HL-60 (cell line): Measurements from ENCODE around the gene GPR62.
"Not testable (repeated sequence)": the region's sequence is repeated elsewhere in the genome, so short reads cannot be mapped to it uniquely, and the experiment has no call there.

Experiments used
- DNase-seq, 2 experiments: peaks; one replicate each; pipeline ENCODE4 v3.0.0-alpha.2; 2010 to 2020; ENCODE audit warnings: low read depth in 1 of 2, low spot score in 1 of 2
- H3K27ac ChIP-seq: fragments of 250-450 bp; sonication (Bioruptor Pico); replicated peaks from 2 replicates; pipeline ENCODE4 v1.5.1; 2020; ENCODE audit warnings: mild to moderate bottlenecking, moderate library complexity
- H3K27me3 ChIP-seq: fragments of 250-450 bp; sonication (Bioruptor Pico); 2 replicates; pipeline ENCODE4 v1.5.1; 2021; ENCODE audit warnings: mild to moderate bottlenecking, moderate library complexity; ENCODE audit not compliant: insufficient read depth, poor library complexity, severe bottlenecking
- H3K4me3 ChIP-seq: replicated peaks from 2 replicates; pipeline ENCODE4 v1.5.1; 2011; ENCODE audit warnings: mild to moderate bottlenecking, control low read depth, low read length; ENCODE audit not compliant: insufficient read depth
- GABPA ChIP-seq: IDR thresholded peaks from 2 replicates; pipeline ENCODE4 v1.6.1; 2012; ENCODE audit warnings: low read depth
- POLR2AphosphoS5 ChIP-seq: IDR thresholded peaks from 2 replicates; pipeline ENCODE4 v1.6.1; 2012; ENCODE audit warnings: low read depth
- SPI1 ChIP-seq: IDR thresholded peaks from 2 replicates; pipeline ENCODE4 v1.6.1; 2012; ENCODE audit warnings: low read depth, mild to moderate bottlenecking, borderline replicate concordance
- TF ChIP-seq, protein P1 (sequence below): IDR thresholded peaks from 2 replicates; pipeline ENCODE4 v1.6.1; 2012; ENCODE audit warnings: low read depth; ENCODE audit not compliant: insufficient replicate concordance
- TF ChIP-seq, protein P2 (sequence below): IDR thresholded peaks from one replicate; pipeline ENCODE4 v1.5.1; 2011; ENCODE audit warnings: low read length, control low read depth, inconsistent platforms; ENCODE audit not compliant: insufficient read depth

The GPR62 gene

DNA sequence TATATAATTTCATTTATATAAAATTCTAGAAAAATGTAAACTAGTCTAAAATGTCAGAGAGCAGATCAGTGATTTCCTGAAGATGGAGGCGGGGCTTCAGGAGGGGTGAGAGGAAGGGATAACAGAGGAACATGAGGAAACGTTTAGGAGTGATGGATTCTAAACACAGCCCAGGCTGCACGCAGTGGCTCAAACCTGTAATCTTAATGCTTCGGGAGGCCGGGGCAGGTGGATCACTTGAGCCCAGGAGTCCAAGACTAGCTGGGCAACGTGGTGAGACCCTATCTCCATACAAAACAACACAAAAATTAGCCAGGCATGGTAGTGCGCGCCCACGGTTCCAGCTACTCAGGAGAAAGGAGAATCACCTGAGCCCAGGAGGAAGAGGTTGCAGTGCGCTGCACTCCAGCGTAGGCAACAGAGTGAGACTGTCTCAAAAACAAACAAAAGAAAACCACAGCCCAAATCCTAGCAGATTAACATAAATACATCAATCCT, 34.1 kb upstream of the GPR62 start:
- TF ChIP-seq GABPA (no peak), SPI1 (no peak), POLR2AphosphoS5 (no peak)
- TF ChIP-seq, protein P1, sequence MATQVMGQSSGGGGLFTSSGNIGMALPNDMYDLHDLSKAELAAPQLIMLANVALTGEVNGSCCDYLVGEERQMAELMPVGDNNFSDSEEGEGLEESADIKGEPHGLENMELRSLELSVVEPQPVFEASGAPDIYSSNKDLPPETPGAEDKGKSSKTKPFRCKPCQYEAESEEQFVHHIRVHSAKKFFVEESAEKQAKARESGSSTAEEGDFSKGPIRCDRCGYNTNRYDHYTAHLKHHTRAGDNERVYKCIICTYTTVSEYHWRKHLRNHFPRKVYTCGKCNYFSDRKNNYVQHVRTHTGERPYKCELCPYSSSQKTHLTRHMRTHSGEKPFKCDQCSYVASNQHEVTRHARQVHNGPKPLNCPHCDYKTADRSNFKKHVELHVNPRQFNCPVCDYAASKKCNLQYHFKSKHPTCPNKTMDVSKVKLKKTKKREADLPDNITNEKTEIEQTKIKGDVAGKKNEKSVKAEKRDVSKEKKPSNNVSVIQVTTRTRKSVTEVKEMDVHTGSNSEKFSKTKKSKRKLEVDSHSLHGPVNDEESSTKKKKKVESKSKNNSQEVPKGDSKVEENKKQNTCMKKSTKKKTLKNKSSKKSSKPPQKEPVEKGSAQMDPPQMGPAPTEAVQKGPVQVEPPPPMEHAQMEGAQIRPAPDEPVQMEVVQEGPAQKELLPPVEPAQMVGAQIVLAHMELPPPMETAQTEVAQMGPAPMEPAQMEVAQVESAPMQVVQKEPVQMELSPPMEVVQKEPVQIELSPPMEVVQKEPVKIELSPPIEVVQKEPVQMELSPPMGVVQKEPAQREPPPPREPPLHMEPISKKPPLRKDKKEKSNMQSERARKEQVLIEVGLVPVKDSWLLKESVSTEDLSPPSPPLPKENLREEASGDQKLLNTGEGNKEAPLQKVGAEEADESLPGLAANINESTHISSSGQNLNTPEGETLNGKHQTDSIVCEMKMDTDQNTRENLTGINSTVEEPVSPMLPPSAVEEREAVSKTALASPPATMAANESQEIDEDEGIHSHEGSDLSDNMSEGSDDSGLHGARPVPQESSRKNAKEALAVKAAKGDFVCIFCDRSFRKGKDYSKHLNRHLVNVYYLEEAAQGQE: no peak
- TF ChIP-seq, protein P2, sequence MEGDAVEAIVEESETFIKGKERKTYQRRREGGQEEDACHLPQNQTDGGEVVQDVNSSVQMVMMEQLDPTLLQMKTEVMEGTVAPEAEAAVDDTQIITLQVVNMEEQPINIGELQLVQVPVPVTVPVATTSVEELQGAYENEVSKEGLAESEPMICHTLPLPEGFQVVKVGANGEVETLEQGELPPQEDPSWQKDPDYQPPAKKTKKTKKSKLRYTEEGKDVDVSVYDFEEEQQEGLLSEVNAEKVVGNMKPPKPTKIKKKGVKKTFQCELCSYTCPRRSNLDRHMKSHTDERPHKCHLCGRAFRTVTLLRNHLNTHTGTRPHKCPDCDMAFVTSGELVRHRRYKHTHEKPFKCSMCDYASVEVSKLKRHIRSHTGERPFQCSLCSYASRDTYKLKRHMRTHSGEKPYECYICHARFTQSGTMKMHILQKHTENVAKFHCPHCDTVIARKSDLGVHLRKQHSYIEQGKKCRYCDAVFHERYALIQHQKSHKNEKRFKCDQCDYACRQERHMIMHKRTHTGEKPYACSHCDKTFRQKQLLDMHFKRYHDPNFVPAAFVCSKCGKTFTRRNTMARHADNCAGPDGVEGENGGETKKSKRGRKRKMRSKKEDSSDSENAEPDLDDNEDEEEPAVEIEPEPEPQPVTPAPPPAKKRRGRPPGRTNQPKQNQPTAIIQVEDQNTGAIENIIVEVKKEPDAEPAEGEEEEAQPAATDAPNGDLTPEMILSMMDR: no peak
- H3K27me3 ChIP-seq: no peaks in the 10 kb centered on the region
- DNase-seq: no peak
- H3K27ac ChIP-seq: no peak overlapping the region
- H3K4me3 ChIP-seq: no peak overlapping the region

DNA sequence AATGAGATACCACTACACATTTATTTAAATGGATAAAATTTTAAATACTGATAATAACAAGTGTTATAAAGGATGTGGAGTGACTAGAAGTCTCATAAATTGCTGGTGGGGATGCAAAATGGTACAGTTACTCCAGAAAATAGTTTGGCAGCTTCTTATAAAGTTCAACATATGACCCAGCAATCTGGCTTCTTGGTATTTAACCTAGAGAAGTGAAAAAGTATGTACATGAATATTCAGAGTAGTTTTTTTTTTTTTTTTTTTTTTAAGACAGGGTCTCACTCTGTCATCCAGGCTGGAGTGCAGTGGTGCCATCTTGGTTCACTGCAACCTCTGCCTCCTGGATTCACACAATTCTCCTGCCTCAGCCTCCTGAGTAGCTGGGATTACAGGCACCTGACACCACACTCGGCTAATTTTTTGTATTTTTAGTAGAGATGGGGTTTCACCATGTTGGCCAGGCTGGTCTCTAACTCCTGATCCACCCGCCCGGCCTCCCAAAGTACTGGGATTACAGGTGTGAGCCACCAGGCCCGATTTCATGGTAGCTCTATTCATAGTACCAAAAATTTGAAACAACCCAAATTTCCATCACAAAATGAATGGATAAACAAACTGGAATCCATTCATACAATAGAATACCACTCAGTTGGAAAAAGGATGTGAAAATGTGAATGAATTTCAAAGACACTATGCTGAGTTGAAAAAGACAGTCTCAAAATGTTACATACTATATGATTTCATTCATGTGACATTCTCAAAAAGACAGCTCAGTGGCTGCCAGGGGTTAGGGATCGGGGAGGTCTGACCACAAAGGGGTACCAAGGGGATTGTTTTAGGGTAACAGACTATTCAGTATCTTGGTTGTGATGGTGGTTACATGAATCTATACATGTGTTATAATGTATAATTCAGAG, 27.9 kb upstream of the GPR62 start:
- Histone ChIP-seq H3K27me3 (no peaks in the 10 kb centered on the region), H3K27ac (no peak overlapping the region), H3K4me3 (no peak overlapping the region)
- no peak for DNase-seq
- TF ChIP-seq, protein P1: no peak
- TF ChIP-seq, protein P2: no peak
- TF ChIP-seq SPI1: no peak
- TF ChIP-seq POLR2AphosphoS5: no peak
- TF ChIP-seq GABPA: no peak

DNA sequence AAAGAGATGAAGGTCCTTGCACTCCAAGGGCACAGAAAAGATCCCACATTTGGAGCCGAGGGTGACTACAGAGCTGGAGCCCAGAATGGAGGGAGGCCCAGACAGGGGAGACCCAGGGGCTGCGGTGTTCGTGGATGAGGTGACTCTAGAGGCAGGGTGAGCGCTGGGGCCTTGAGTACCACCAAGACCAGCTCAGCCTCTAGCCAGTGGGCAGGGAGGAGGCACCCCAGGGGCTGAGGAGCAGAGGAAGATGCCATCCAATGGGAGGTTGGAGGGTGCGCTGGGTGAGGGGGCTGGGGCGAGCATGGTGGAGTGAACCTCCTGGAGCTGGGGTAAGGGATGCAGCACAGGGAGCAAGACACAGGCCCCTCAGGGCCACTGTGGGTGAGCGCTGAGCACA, 26.7 kb upstream of the GPR62 start:
- no peak for DNase-seq
- TF ChIP-seq, protein P1: no peak
- no peak for TF ChIP-seq POLR2AphosphoS5
- H3K27me3 ChIP-seq: no peaks in the 10 kb centered on the region
- H3K27ac ChIP-seq: no peak overlapping the region
- no peak overlapping the region for H3K4me3 ChIP-seq

DNA sequence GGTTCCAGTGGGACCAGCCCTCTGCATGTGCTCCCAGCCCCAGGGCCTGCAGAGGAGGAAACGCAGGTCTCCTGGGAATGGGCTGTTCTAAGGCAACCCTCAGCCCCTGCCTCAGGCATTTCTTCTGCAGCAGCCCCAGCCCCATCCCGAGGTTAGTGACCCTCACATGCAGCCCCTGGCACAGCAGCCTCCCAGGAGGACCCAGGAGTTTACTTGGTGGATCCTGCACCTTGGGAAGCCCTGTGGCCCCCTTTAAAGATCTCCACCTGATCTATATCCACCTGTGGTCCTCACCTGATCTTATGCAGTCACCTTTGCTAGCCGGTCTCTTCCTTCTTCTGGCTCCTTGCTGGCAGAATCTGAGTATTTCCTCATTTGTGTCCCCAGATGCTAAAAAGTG, 26.2 kb upstream of the GPR62 start:
- not testable (repeated sequence) for DNase-seq, H3K27me3 ChIP-seq, H3K4me3 ChIP-seq, H3K27ac ChIP-seq
